ENCODE results near the gene AMIGO3. TPM values are rescaled to one million over a fixed set of nuclear protein-coding genes. Genes with fewer than 3 reads are reported as not detected.

The AMIGO3 gene
- total RNA-seq, 2 donors from 2014 or later = 1.4 to 3.0 TPM

DNA sequence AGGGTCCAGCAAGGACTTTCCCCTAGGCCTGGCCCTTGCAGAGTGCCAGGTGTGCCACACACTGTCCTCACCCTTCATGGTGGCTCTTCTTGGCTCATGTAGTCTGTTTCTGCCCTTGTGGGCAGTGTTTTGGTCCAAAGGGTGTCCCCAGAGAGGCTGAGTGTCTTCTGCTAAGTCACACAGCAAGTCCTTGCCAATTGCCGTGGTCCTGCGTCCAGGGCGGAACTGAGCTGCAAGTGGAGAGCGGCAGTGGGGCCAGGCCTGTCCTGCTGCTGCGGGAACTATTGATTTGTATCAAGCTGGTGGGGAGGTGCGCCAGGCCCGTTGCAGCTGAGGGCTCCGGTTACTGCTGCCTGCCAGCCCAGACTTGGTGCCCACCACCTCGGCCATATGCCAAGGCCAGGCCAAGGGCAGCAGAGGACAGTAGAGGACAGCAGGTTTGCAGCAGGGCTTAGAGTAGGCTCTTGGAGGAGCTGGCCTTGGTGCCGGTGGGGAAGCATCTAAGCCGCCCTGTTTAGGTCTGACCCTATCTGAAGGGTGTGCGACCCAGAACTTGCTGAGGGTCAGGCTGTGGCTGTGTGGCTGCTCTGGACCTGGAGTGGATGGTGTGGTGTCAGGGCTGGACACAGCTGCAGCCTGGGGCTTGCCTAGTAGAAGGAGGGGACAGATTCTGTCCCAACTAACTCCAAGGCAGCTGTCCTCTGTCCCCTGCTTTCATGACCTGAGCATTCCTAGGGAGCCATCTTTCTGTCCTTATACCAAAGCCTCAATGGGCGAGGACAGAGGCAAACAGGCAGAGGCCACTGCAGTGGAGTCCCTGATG lies 4.5 kb downstream of the AMIGO3 start:
- H3K27me3 ChIP-seq (ENCODE audit: control insufficient read depth, insufficient read depth, low read length, poor library complexity, severe bottlenecking) = no peaks in the 10 kb centered on the region
- H3K9me3 Mint-ChIP-seq = no peaks in the 10 kb centered on the region
- 88 to 96% methylated on average over 7 to 13 of the region's 13 CpGs for WGBS, 2 experiments (ENCODE audit: insufficient coverage in 1 of 2, insufficient read length in 1 of 2)
- peaks cover 4% of the 10 kb centered on the region for H3K27me3 Mint-ChIP-seq (ENCODE audit: insufficient read depth)
- H3K27ac Mint-ChIP-seq = no peak overlapping the region
- no peak overlapping the region for H3K9ac ChIP-seq (ENCODE audit: extremely low read depth, low read length, poor library complexity, severe bottlenecking)
- H3K36me3 ChIP-seq (ENCODE audit: control insufficient read depth, insufficient read depth, low read length) = no peaks in the 10 kb centered on the region
- H3K4me3 Mint-ChIP-seq = no peak overlapping the region
- no peaks in the 10 kb centered on the region for H3K9me3 ChIP-seq (ENCODE audit: control insufficient read depth, low read length)
- no peak for TF ChIP-seq CTCF (conservative IDR thresholded peaks at IDR 0.05)
- H3K27ac ChIP-seq (ENCODE audit: low read depth, low read length) = no peak overlapping the region
- no peak overlapping the region for H3K4me3 ChIP-seq (ENCODE audit: low read length)
- DNase-seq = no peak
- no peaks in the 10 kb centered on the region for H3K4me1 ChIP-seq (ENCODE audit: control insufficient read depth, insufficient read depth, low read length)
- H3K4me1 Mint-ChIP-seq = peaks cover 10% of the 10 kb centered on the region
- H3K36me3 Mint-ChIP-seq (ENCODE audit: low read depth) = peaks cover 12% of the 10 kb centered on the region

DNA sequence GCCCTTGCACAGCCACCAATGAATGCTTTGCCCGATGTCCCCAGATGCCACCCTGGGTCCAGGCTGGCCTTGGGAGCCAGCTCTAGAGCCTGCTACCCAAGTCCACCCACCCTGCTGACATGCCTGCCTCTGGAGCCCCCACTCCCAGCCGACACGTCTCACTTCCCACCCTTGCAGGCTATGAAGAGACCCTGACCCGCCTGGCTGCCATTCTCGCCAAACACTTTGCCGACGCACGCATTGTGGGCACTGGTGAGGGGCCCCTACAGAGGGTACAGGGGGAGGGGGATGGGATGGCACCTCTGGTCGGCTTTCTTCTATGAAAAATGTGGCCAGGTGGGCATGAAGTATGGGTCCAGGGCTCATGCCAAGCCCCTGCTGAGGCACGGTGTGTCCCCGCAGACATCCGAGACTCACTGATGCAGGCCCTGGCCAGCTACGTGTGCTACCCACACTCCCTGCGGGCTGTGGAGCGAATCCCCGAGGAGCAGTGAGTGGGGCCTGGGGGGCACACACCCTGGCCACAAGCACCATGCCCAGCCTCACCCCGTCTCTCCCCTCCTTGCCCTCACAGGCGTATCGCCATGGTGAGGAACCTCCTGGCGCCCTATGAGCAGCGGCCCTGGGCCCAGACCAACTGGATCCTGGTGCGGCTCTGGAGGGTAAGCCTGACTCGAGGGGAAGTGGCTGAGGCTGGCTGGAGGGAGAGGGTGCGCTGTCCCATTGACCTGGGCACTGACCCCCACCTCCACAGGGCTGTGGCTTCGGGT lies 6.0 kb downstream of the AMIGO3 start:
- H3K9me3 Mint-ChIP-seq = no peaks in the 10 kb centered on the region
- no peak overlapping the region for H3K4me3 Mint-ChIP-seq
- Histone ChIP-seq H3K9me3 (ENCODE audit: control insufficient read depth, low read length) (no peaks in the 10 kb centered on the region), H3K27ac (ENCODE audit: low read depth, low read length) (no peak overlapping the region), H3K27me3 (ENCODE audit: control insufficient read depth, insufficient read depth, low read length, poor library complexity, severe bottlenecking) (no peaks in the 10 kb centered on the region), H3K4me1 (ENCODE audit: control insufficient read depth, insufficient read depth, low read length) (no peaks in the 10 kb centered on the region), H3K9ac (ENCODE audit: extremely low read depth, low read length, poor library complexity, severe bottlenecking) (no peak overlapping the region), H3K4me3 (ENCODE audit: low read length) (no peak overlapping the region), H3K36me3 (ENCODE audit: control insufficient read depth, insufficient read depth, low read length) (no peaks in the 10 kb centered on the region)
- no peak for DNase-seq
- 94 to 96% methylated on average over 17 to 25 of the region's 25 CpGs for WGBS, 2 experiments (ENCODE audit: insufficient coverage in 1 of 2, insufficient read length in 1 of 2)
- no peak overlapping the region for H3K27ac Mint-ChIP-seq
- peaks cover 5% of the 10 kb centered on the region for H3K4me1 Mint-ChIP-seq
- peaks cover 3% of the 10 kb centered on the region for H3K27me3 Mint-ChIP-seq (ENCODE audit: insufficient read depth)
- no peak for TF ChIP-seq CTCF (conservative IDR thresholded peaks at IDR 0.05)
- H3K36me3 Mint-ChIP-seq (ENCODE audit: low read depth) = peaks cover 12% of the 10 kb centered on the region

- H3K4me3 ChIP-seq (ENCODE audit: low read length) = no peak overlapping the region
- H3K27me3 ChIP-seq (ENCODE audit: control insufficient read depth, insufficient read depth, low read length, poor library complexity, severe bottlenecking) = no peaks in the 10 kb centered on the region
- Mint-ChIP-seq H3K4me3 (no peak overlapping the region), H3K27ac (no peak overlapping the region), H3K4me1 (no peaks in the 10 kb centered on the region), H3K9me3 (no peaks in the 10 kb centered on the region), H3K27me3 (ENCODE audit: insufficient read depth) (peaks cover 2% of the 10 kb centered on the region), H3K36me3 (ENCODE audit: low read depth) (peaks cover 20% of the 10 kb centered on the region)
- no peaks in the 10 kb centered on the region for H3K36me3 ChIP-seq (ENCODE audit: control insufficient read depth, insufficient read depth, low read length)
- H3K27ac ChIP-seq (ENCODE audit: low read depth, low read length) = no peak overlapping the region
- WGBS, 2 experiments (ENCODE audit: insufficient coverage in 1 of 2, insufficient read length in 1 of 2) = 83 to 84% methylated on average over 7 of the region's 7 CpGs
- TF ChIP-seq CTCF (conservative IDR thresholded peaks at IDR 0.05) = no peak
- H3K9me3 ChIP-seq (ENCODE audit: control insufficient read depth, low read length) = no peaks in the 10 kb centered on the region
- no peak for DNase-seq
- H3K4me1 ChIP-seq (ENCODE audit: control insufficient read depth, insufficient read depth, low read length) = no peaks in the 10 kb centered on the region
- H3K9ac ChIP-seq (ENCODE audit: extremely low read depth, low read length, poor library complexity, severe bottlenecking) = no peak overlapping the region
Observed at GRCh38 chr3:49712631-49713317, 6.7 kb downstream of the AMIGO3 start.
